Measurements from ENCODE around the gene TPMT. TPM values are rescaled to one million over a fixed set of nuclear protein-coding genes. Genes with fewer than 3 reads are reported as not detected.

The TPMT gene
- total RNA-seq, 1 experiment from 2014 or later = 13.3 TPM

DNA sequence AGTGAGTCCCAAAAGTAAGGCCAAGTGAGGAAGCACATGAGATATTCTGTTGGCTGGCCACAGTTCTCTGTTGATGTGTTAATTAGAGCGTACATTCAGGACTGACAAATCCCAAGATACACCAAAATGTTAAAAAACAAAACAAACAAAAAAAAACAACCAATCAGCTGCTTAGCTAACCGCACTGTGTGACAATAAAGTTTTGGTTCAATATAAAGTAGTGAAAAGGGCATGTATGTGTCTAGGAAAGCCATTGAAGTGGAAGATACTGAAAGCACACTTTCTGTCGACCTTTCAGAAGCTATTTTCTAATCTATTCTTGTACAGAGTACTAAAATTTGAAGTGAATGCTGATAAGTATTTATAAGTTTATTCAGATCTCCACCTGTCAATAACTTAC, 58.5 kb downstream of the TPMT start:
- Histone ChIP-seq H3T11ph (ENCODE audit: low read length) (no peak overlapping the region), H2BK120ac (ENCODE audit: low read depth, low read length, poor library complexity, severe bottlenecking) (no peak overlapping the region), H3K4ac (ENCODE audit: low read depth, low read length) (no peak overlapping the region), H2BK12ac (ENCODE audit: insufficient read length, low read depth, low read length) (no peak overlapping the region), H4K20me1 (ENCODE audit: control insufficient read depth, insufficient read depth, insufficient read length) (no peaks in the 10 kb centered on the region), H2BK20ac (ENCODE audit: low read depth, low read length, poor library complexity, severe bottlenecking) (no peak overlapping the region), H2BK15ac (ENCODE audit: low read depth, low read length) (no peak overlapping the region), H3K79me2 (ENCODE audit: insufficient read depth, low read length) (no peaks in the 10 kb centered on the region), H4K5ac (ENCODE audit: insufficient read length, low read depth, low read length) (no peak overlapping the region), H3K4me2 (ENCODE audit: insufficient read depth, insufficient read length, low read length) (no peak overlapping the region), H3K23ac (ENCODE audit: insufficient read length, low read depth, low read length) (no peak overlapping the region), H4K8ac (replicated peaks; ENCODE audit: insufficient read length, low read depth, low read length) (no peak overlapping the region), H4K91ac (ENCODE audit: insufficient read length, low read depth, low read length) (no peak overlapping the region), H3K18ac (ENCODE audit: insufficient read length, low read depth, low read length) (no peak overlapping the region), H3K9ac (ENCODE audit: extremely low read depth, insufficient read length, low read length) (no peak overlapping the region), H3K9me3 (ENCODE audit: control insufficient read depth, low read depth, low read length) (no peaks in the 10 kb centered on the region), H2BK5ac (ENCODE audit: insufficient read length, low read length) (no peak overlapping the region), H3K56ac (ENCODE audit: insufficient read length, low read depth, low read length) (no peak overlapping the region), H3K14ac (ENCODE audit: insufficient read depth, low read length) (no peak overlapping the region), H3K27me3 (ENCODE audit: insufficient read depth, low read length) (no peaks in the 10 kb centered on the region), H3K79me1 (ENCODE audit: insufficient read depth, low read depth, low read length, poor library complexity, severe bottlenecking) (no peaks in the 10 kb centered on the region), H3K4me1 (ENCODE audit: insufficient read depth, low read length) (no peaks in the 10 kb centered on the region), H3K23me2 (ENCODE audit: insufficient read length, low read depth, low read length, poor library complexity, severe bottlenecking) (no peaks in the 10 kb centered on the region), H2AK5ac (ENCODE audit: insufficient read length, low read length) (no peak overlapping the region), H2AFZ (ENCODE audit: low read length) (no peak overlapping the region), H3K27ac (ENCODE audit: insufficient read length, low read depth, low read length) (no peak overlapping the region)
- TF ChIP-seq, protein P1, sequence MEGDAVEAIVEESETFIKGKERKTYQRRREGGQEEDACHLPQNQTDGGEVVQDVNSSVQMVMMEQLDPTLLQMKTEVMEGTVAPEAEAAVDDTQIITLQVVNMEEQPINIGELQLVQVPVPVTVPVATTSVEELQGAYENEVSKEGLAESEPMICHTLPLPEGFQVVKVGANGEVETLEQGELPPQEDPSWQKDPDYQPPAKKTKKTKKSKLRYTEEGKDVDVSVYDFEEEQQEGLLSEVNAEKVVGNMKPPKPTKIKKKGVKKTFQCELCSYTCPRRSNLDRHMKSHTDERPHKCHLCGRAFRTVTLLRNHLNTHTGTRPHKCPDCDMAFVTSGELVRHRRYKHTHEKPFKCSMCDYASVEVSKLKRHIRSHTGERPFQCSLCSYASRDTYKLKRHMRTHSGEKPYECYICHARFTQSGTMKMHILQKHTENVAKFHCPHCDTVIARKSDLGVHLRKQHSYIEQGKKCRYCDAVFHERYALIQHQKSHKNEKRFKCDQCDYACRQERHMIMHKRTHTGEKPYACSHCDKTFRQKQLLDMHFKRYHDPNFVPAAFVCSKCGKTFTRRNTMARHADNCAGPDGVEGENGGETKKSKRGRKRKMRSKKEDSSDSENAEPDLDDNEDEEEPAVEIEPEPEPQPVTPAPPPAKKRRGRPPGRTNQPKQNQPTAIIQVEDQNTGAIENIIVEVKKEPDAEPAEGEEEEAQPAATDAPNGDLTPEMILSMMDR (conservative IDR thresholded peaks at IDR 0.05) = no peak
- Mint-ChIP-seq H3K4me3 (no peak overlapping the region), H3K27ac (no peak overlapping the region), H3K9me3 (no peaks in the 10 kb centered on the region), H3K36me3 (ENCODE audit: insufficient read depth in 1 of 3, low read depth in 3 of 3) (no peaks in the 10 kb centered on the region), H3K4me1 (peaks cover 6% of the 10 kb centered on the region in 2 experiments; a peak in 3 of 4 replicates), H3K27me3 (ENCODE audit: low read depth) (no peaks in the 10 kb centered on the region)
- no peak for DNase-seq
- WGBS (ENCODE audit: extremely low coverage, insufficient read length, low lambda C conversion rate) = no CpG with 5 or more reads among the region's 3 CpGs
